ENCODE measurements around the gene SPOCK2. TPM values are rescaled to one million over a fixed set of nuclear protein-coding genes. Genes with fewer than 3 reads are reported as not detected.
"Not testable (repeated sequence)": the region's sequence is repeated elsewhere in the genome, so short reads cannot be mapped to it uniquely, and the experiment has no call there.

Gene SPOCK2
- total RNA-seq, 2 donors from 2014 or later: 5.1 to 163 TPM

- intact Hi-C loops (cut with DNase I): no loop called here
- Histone ChIP-seq H3K36me3 (no peaks in the 10 kb centered on the region), H3K9me3 (no peaks in the 10 kb centered on the region), H3K4me3 (no peak overlapping the region), H3K27ac (no peak overlapping the region), H3K27me3 (replicated peaks; ENCODE audit: insufficient read depth) (no peaks in the 10 kb centered on the region), H3K4me1 (replicated peaks) (no peaks in the 10 kb centered on the region)
- WGBS: 35% methylated on average over 2 of the region's 2 CpGs
- TF ChIP-seq CTCF (IDR thresholded peaks at IDR 0.05) (no peak), POLR2A (IDR thresholded peaks at IDR 0.05) (no peak), POLR2AphosphoS5 (IDR thresholded peaks at IDR 0.05) (no peak)
- DNase-seq (ENCODE audit: low spot score): no peak
These were observed 26.5 kb upstream of the SPOCK2 start for GRCh38 chr10:72114706-72115450.

GRCh38 chr10:72110673-72111401 is 22.5 kb upstream of the SPOCK2 start:
- WGBS: 95% methylated on average over 11 of the region's 11 CpGs
- H3K36me3 ChIP-seq: no peaks in the 10 kb centered on the region
- H3K9me3 ChIP-seq: no peaks in the 10 kb centered on the region
- H3K27ac ChIP-seq: no peak overlapping the region
- H3K27me3 ChIP-seq (replicated peaks; ENCODE audit: insufficient read depth): no peaks in the 10 kb centered on the region
- TF ChIP-seq CTCF (IDR thresholded peaks at IDR 0.05) (no peak), POLR2AphosphoS5 (IDR thresholded peaks at IDR 0.05) (no peak), POLR2A (IDR thresholded peaks at IDR 0.05) (no peak)
- H3K4me3 ChIP-seq: no peak overlapping the region
- intact Hi-C loops (cut with DNase I): no loop called here
- DNase-seq (ENCODE audit: low spot score): no peak
- H3K4me1 ChIP-seq (replicated peaks): no peaks in the 10 kb centered on the region

- Histone ChIP-seq H3K4me3 (no peak overlapping the region), H3K9me3 (no peaks in the 10 kb centered on the region), H3K27ac (no peak overlapping the region), H3K27me3 (replicated peaks; ENCODE audit: insufficient read depth) (no peaks in the 10 kb centered on the region), H3K4me1 (replicated peaks) (no peaks in the 10 kb centered on the region), H3K36me3 (no peaks in the 10 kb centered on the region)
- intact Hi-C loops (cut with DNase I): no loop called here
- DNase-seq (ENCODE audit: low spot score): no peak
- WGBS: 88% methylated on average over 8 of the region's 8 CpGs
- TF ChIP-seq CTCF (IDR thresholded peaks at IDR 0.05): no peak
- TF ChIP-seq POLR2AphosphoS5 (IDR thresholded peaks at IDR 0.05): no peak
- no peak for TF ChIP-seq POLR2A (IDR thresholded peaks at IDR 0.05)
These were observed 21.3 kb upstream of the SPOCK2 start for GRCh38 chr10:72109636-72110157.

GRCh38 chr10:72108830-72109635 is 20.7 kb upstream of the SPOCK2 start:
- no peak overlapping the region for H3K4me3 ChIP-seq
- no peaks in the 10 kb centered on the region for H3K4me1 ChIP-seq (replicated peaks)
- H3K27ac ChIP-seq: no peak overlapping the region

GRCh38 chr10:72108004-72108370 is 19.6 kb upstream of the SPOCK2 start:
- WGBS: 98% methylated on average over 3 of the region's 3 CpGs
- H3K27me3 ChIP-seq (replicated peaks; ENCODE audit: insufficient read depth); DNase-seq (ENCODE audit: low spot score); H3K27ac ChIP-seq; H3K4me1 ChIP-seq (replicated peaks); H3K4me3 ChIP-seq; H3K36me3 ChIP-seq; H3K9me3 ChIP-seq; intact Hi-C loops (cut with DNase I): not testable (repeated sequence)

More at GRCh38 chr10:72108830-72109635, 20.7 kb upstream of the SPOCK2 start:
- Histone ChIP-seq H3K27me3 (replicated peaks; ENCODE audit: insufficient read depth) (no peaks in the 10 kb centered on the region), H3K9me3 (no peaks in the 10 kb centered on the region), H3K36me3 (no peaks in the 10 kb centered on the region)
- DNase-seq (ENCODE audit: low spot score): no peak
- TF ChIP-seq POLR2AphosphoS5 (IDR thresholded peaks at IDR 0.05) (no peak), CTCF (IDR thresholded peaks at IDR 0.05) (no peak), POLR2A (IDR thresholded peaks at IDR 0.05) (no peak)
- WGBS: 50% methylated on average over 1 of the region's 1 CpG
- intact Hi-C loops (cut with DNase I): no loop called here

Data from prostate gland (tissue), 2 donors.